Liver (tissue), 2 donors: ENCODE data around the gene EOMES.

Experiments used
- FOXA2 ChIP-seq: IDR thresholded peaks from 2 replicates; pipeline ENCODE4 v1.6.1; 2016; ENCODE audit warnings: antibody characterized with exemption
- TF ChIP-seq, protein P1 (sequence below): fragments of 150-350 bp; IDR thresholded peaks from 2 replicates; pipeline ENCODE4 v1.5.1; 2017; ENCODE audit warnings: improper control_type of control experiment, low read depth, low read length; ENCODE audit not compliant: missing input control
- TF ChIP-seq, protein P2 (sequence below): IDR thresholded peaks from 2 replicates; pipeline ENCODE4 v1.6.1; 2016; ENCODE audit warnings: antibody characterized with exemption
- donor health status: healthy.

DNA sequence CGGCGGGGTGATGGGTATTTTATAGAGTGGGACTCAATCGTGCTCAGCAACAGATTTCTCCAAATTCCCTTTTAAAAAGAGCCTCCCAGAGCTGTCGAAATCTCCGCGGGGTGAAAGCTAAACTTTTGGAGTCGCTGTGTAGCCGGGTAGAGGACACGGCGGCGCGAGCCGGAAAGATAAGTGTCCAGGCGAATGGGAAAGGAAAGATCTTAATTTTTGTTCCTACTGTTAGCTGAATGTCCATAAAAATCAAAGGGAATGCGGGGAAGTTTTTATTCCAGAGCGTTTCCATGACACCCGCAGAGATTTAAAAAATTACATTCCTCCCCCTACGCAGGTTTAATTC is 9.1 kb downstream of the EOMES start:
- TF ChIP-seq, protein P1, sequence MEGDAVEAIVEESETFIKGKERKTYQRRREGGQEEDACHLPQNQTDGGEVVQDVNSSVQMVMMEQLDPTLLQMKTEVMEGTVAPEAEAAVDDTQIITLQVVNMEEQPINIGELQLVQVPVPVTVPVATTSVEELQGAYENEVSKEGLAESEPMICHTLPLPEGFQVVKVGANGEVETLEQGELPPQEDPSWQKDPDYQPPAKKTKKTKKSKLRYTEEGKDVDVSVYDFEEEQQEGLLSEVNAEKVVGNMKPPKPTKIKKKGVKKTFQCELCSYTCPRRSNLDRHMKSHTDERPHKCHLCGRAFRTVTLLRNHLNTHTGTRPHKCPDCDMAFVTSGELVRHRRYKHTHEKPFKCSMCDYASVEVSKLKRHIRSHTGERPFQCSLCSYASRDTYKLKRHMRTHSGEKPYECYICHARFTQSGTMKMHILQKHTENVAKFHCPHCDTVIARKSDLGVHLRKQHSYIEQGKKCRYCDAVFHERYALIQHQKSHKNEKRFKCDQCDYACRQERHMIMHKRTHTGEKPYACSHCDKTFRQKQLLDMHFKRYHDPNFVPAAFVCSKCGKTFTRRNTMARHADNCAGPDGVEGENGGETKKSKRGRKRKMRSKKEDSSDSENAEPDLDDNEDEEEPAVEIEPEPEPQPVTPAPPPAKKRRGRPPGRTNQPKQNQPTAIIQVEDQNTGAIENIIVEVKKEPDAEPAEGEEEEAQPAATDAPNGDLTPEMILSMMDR = no peak
- TF ChIP-seq, protein P2, sequence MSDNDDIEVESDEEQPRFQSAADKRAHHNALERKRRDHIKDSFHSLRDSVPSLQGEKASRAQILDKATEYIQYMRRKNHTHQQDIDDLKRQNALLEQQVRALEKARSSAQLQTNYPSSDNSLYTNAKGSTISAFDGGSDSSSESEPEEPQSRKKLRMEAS = no peak
- no peak for TF ChIP-seq FOXA2
